Panc1 (cell line): ENCODE results near the gene SHANK1.

Source experiments
- POLR2AphosphoS5 ChIP-seq: IDR thresholded peaks from 2 replicates; pipeline ENCODE4 v1.6.1; 2012; ENCODE audit warnings: mild to moderate bottlenecking, low read depth, low read length, moderate library complexity
- SIN3A ChIP-seq: IDR thresholded peaks from 2 replicates; pipeline ENCODE4 v1.6.1; 2012; ENCODE audit warnings: low read depth, mild to moderate bottlenecking, low read length, moderate library complexity, borderline replicate concordance; ENCODE audit not compliant: insufficient read depth
- TF ChIP-seq, protein P1 (sequence below): fragments of 450-650 bp; IDR thresholded peaks from 2 replicates; pipeline ENCODE4 v1.5.1; 2017; ENCODE audit warnings: mild to moderate bottlenecking

DNA sequence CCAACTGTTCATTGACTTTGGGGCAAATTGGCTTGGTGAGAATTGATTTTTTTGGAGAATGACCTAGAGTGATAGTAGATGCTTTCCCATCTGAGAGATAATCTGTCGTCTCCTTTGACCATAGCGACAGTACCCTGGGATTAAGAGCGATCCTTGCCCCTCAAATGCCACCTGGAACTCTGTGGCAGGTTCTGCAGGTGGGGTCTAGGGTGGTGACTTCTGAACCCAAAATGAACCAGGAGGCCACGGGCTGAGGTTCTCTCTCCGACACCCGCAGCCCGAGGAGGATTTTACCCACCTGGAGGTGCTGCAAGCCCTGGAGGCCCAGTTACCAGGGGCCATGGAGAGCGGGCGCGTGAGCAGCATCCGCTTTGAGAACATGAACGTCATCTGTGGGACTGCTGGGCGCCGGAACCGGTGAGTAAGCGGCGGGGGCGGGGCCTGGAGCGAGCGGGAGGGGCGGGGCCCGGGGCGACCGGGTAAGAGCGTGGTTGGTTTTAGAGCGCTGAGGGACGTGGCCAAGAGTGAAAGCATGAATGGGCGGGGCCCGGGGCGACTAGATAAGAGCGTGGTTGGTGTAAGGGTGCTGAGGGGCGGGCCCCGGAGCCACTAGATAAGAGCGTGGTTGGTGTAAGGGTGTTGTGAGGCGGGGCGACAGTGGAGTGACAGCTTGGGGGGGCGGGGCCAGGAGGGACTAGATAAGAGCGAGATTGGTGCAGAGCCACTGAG lies 61.7 kb downstream of the SHANK1 start:
- TF ChIP-seq SIN3A, result no peak
- no peak for TF ChIP-seq POLR2AphosphoS5
- TF ChIP-seq, protein P1, sequence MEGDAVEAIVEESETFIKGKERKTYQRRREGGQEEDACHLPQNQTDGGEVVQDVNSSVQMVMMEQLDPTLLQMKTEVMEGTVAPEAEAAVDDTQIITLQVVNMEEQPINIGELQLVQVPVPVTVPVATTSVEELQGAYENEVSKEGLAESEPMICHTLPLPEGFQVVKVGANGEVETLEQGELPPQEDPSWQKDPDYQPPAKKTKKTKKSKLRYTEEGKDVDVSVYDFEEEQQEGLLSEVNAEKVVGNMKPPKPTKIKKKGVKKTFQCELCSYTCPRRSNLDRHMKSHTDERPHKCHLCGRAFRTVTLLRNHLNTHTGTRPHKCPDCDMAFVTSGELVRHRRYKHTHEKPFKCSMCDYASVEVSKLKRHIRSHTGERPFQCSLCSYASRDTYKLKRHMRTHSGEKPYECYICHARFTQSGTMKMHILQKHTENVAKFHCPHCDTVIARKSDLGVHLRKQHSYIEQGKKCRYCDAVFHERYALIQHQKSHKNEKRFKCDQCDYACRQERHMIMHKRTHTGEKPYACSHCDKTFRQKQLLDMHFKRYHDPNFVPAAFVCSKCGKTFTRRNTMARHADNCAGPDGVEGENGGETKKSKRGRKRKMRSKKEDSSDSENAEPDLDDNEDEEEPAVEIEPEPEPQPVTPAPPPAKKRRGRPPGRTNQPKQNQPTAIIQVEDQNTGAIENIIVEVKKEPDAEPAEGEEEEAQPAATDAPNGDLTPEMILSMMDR, result no peak
